ENCODE measurements around the gene PAXIP1.
"Not testable (repeated sequence)": the region's sequence is repeated elsewhere in the genome, so short reads cannot be mapped to it uniquely, and the experiment has no call there.

Gene PAXIP1

GRCh38 chr7:154942691-154943090 is 60.2 kb downstream of the PAXIP1 start:
- H3K18ac ChIP-seq (ENCODE audit: low read depth in 1 of 2, low read length in 2 of 2), result no peak overlapping the region
- H3K4me2 ChIP-seq (ENCODE audit: low read length, poor library complexity, severe bottlenecking), result no peak overlapping the region
- H2BK12ac ChIP-seq (ENCODE audit: low read length in 2 of 2), result no peak overlapping the region
- no peak overlapping the region for H4K8ac ChIP-seq (ENCODE audit: low read length)
- H3K9ac ChIP-seq (ENCODE audit: low read length), result no peak overlapping the region
- H2BK15ac ChIP-seq (ENCODE audit: low read depth, poor library complexity, severe bottlenecking), result no peak overlapping the region
- WGBS, result no CpG with 5 or more reads among the region's 2 CpGs
- no peak overlapping the region for H2BK5ac ChIP-seq (ENCODE audit: low read depth, low read length, poor library complexity, severe bottlenecking)
- no peak overlapping the region for H3K4ac ChIP-seq (ENCODE audit: low read depth in 1 of 2, low read length in 2 of 2)
- no peak overlapping the region for H3K14ac ChIP-seq (ENCODE audit: low read length in 2 of 2)
- no peak for DNase-seq
- no peak overlapping the region for H3K4me3 ChIP-seq (ENCODE audit: insufficient read depth in 1 of 2, low read depth in 1 of 2, low read length in 2 of 2)
- no peak overlapping the region for H2AFZ ChIP-seq (ENCODE audit: low read depth, low read length)
- no peaks in the 10 kb centered on the region for H3K9me3 ChIP-seq (ENCODE audit: control insufficient read depth, low read length)
- no peak overlapping the region for H2BK120ac ChIP-seq (ENCODE audit: low read depth, low read length)
- H3K23ac ChIP-seq (ENCODE audit: low read length in 2 of 2), result no peak overlapping the region
- H3K27ac ChIP-seq (ENCODE audit: low read length, poor library complexity, severe bottlenecking), result no peak overlapping the region
- H3K4me1 ChIP-seq (ENCODE audit: control insufficient read depth, insufficient read depth, low read depth, low read length), result no peaks in the 10 kb centered on the region
- H3K36me3 ChIP-seq (ENCODE audit: control insufficient read depth in 1 of 2, insufficient read depth in 2 of 2, low read depth in 1 of 2, low read length in 2 of 2), result peaks cover 18 to 62% of the 10 kb centered on the region in 2 experiments
- H2AK5ac ChIP-seq (ENCODE audit: low read length, severe bottlenecking), result no peak overlapping the region
- no peaks in the 10 kb centered on the region for H3K79me1 ChIP-seq (replicated peaks; ENCODE audit: low read length, poor library complexity, severe bottlenecking)
- no peaks in the 10 kb centered on the region for H3K27me3 ChIP-seq (ENCODE audit: control insufficient read depth in 1 of 2, insufficient read depth in 1 of 2, low read length in 2 of 2)
- H4K91ac ChIP-seq (ENCODE audit: low read length), result no peak overlapping the region

GRCh38 chr7:154937837-154938236 is 65.1 kb downstream of the PAXIP1 start:
- H3K9ac ChIP-seq (ENCODE audit: low read length), result no peak overlapping the region
- WGBS, result no CpG with 5 or more reads among the region's 1 CpG
- no peak overlapping the region for H3K18ac ChIP-seq (ENCODE audit: low read depth in 1 of 2, low read length in 2 of 2)
- H3K9me3 ChIP-seq (ENCODE audit: control insufficient read depth, low read length), result no peaks in the 10 kb centered on the region
- H3K4ac ChIP-seq (ENCODE audit: low read depth in 1 of 2, low read length in 2 of 2), result no peak overlapping the region
- no peak overlapping the region for H3K14ac ChIP-seq (ENCODE audit: low read length in 2 of 2)
- no peak overlapping the region for H2AFZ ChIP-seq (ENCODE audit: low read depth, low read length)
- H3K4me2 ChIP-seq (ENCODE audit: low read length, poor library complexity, severe bottlenecking), result no peak overlapping the region
- no peak overlapping the region for H2BK5ac ChIP-seq (ENCODE audit: low read depth, low read length, poor library complexity, severe bottlenecking)
- DNase-seq, result no peak
- H3K27ac ChIP-seq (ENCODE audit: low read length, poor library complexity, severe bottlenecking), result no peak overlapping the region
- H2AK5ac ChIP-seq (ENCODE audit: low read length, severe bottlenecking), result no peak overlapping the region
- peaks cover 0 to 13% of the 10 kb centered on the region in 2 experiments for H3K36me3 ChIP-seq (ENCODE audit: control insufficient read depth in 1 of 2, insufficient read depth in 2 of 2, low read depth in 1 of 2, low read length in 2 of 2)
- H3K27me3 ChIP-seq (ENCODE audit: control insufficient read depth in 1 of 2, insufficient read depth in 1 of 2, low read length in 2 of 2), result no peaks in the 10 kb centered on the region
- no peak overlapping the region for H2BK15ac ChIP-seq (ENCODE audit: low read depth, poor library complexity, severe bottlenecking)
- H3K23ac ChIP-seq (ENCODE audit: low read length in 2 of 2), result no peak overlapping the region
- no peak overlapping the region for H3K4me3 ChIP-seq (ENCODE audit: insufficient read depth in 1 of 2, low read depth in 1 of 2, low read length in 2 of 2)
- H2BK12ac ChIP-seq (ENCODE audit: low read length in 2 of 2), result no peak overlapping the region
- no peak overlapping the region for H4K8ac ChIP-seq (ENCODE audit: low read length)
- H3K4me1 ChIP-seq (ENCODE audit: control insufficient read depth, insufficient read depth, low read depth, low read length), result no peaks in the 10 kb centered on the region
- H3K79me1 ChIP-seq (replicated peaks; ENCODE audit: low read length, poor library complexity, severe bottlenecking), result no peaks in the 10 kb centered on the region
- H4K91ac ChIP-seq (ENCODE audit: low read length), result no peak overlapping the region
- H2BK120ac ChIP-seq (ENCODE audit: low read depth, low read length), result no peak overlapping the region

- H3K4me2 ChIP-seq (ENCODE audit: low read length, poor library complexity, severe bottlenecking); H3K9ac ChIP-seq (ENCODE audit: low read length); DNase-seq; H4K91ac ChIP-seq (ENCODE audit: low read length); H2AK5ac ChIP-seq (ENCODE audit: low read length, severe bottlenecking); H2AFZ ChIP-seq (ENCODE audit: low read depth, low read length); H3K4me3 ChIP-seq (ENCODE audit: insufficient read depth in 1 of 2, low read depth in 1 of 2, low read length in 2 of 2); H4K8ac ChIP-seq (ENCODE audit: low read length); H3K79me1 ChIP-seq (replicated peaks; ENCODE audit: low read length, poor library complexity, severe bottlenecking); H3K9me3 ChIP-seq (ENCODE audit: control insufficient read depth, low read length); H3K23ac ChIP-seq (ENCODE audit: low read length in 2 of 2); H3K18ac ChIP-seq (ENCODE audit: low read depth in 1 of 2, low read length in 2 of 2); H3K27me3 ChIP-seq (ENCODE audit: control insufficient read depth in 1 of 2, insufficient read depth in 1 of 2, low read length in 2 of 2); H2BK5ac ChIP-seq (ENCODE audit: low read depth, low read length, poor library complexity, severe bottlenecking); H3K27ac ChIP-seq (ENCODE audit: low read length, poor library complexity, severe bottlenecking); H3K36me3 ChIP-seq (ENCODE audit: control insufficient read depth in 1 of 2, insufficient read depth in 2 of 2, low read depth in 1 of 2, low read length in 2 of 2); H2BK15ac ChIP-seq (ENCODE audit: low read depth, poor library complexity, severe bottlenecking); H2BK12ac ChIP-seq (ENCODE audit: low read length in 2 of 2); H2BK120ac ChIP-seq (ENCODE audit: low read depth, low read length); H3K4me1 ChIP-seq (ENCODE audit: control insufficient read depth, insufficient read depth, low read depth, low read length); H3K4ac ChIP-seq (ENCODE audit: low read depth in 1 of 2, low read length in 2 of 2); H3K14ac ChIP-seq (ENCODE audit: low read length in 2 of 2): not testable (repeated sequence)
- WGBS, result 81% methylated on average over 5 of the region's 5 CpGs
Measured at GRCh38 chr7:154934353-154934952, 68.5 kb downstream of the PAXIP1 start.

DNA sequence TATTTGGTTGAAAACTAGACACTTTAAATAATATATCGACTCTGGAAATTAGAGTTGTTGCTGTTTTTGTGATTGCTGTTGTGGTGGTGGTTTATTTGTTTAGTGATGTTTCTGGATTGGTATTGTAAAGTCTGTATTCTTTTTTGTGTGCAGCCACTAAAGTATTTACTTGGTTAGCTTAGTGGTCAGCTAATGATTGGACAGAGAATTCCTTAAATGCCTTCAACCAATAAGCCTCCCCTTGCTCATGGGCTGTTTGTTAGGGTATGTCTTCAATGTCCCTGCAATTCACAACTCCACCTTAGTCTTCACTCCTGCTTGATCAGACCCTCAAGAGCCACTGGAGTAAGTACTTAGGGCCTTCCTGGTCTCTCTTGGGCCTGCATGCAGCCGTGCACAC is 71.0 kb downstream of the PAXIP1 start:
- WGBS, result 81% methylated on average over 2 of the region's 2 CpGs
- H3K27me3 ChIP-seq (ENCODE audit: control insufficient read depth in 1 of 2, insufficient read depth in 1 of 2, low read length in 2 of 2), result no peaks in the 10 kb centered on the region

More for the DNA sequence above, 71.0 kb downstream of the PAXIP1 start:
- no peak overlapping the region for H3K27ac ChIP-seq (ENCODE audit: low read length, poor library complexity, severe bottlenecking)
- no peak overlapping the region for H2BK15ac ChIP-seq (ENCODE audit: low read depth, poor library complexity, severe bottlenecking)
- H4K8ac ChIP-seq (ENCODE audit: low read length), result no peak overlapping the region
- DNase-seq, result peak; percentile 10
- no peak overlapping the region for H4K91ac ChIP-seq (ENCODE audit: low read length)
- no peak overlapping the region for H2BK120ac ChIP-seq (ENCODE audit: low read depth, low read length)
- H3K36me3 ChIP-seq (ENCODE audit: control insufficient read depth in 1 of 2, insufficient read depth in 2 of 2, low read depth in 1 of 2, low read length in 2 of 2), result no peaks in the 10 kb centered on the region
- no peak overlapping the region for H3K14ac ChIP-seq (ENCODE audit: low read length in 2 of 2)
- no peak overlapping the region for H2AFZ ChIP-seq (ENCODE audit: low read depth, low read length)
- no peaks in the 10 kb centered on the region for H3K79me1 ChIP-seq (replicated peaks; ENCODE audit: low read length, poor library complexity, severe bottlenecking)
- no peak overlapping the region for H3K4me3 ChIP-seq (ENCODE audit: insufficient read depth in 1 of 2, low read depth in 1 of 2, low read length in 2 of 2)
- no peaks in the 10 kb centered on the region for H3K9me3 ChIP-seq (ENCODE audit: control insufficient read depth, low read length)
- H2AK5ac ChIP-seq (ENCODE audit: low read length, severe bottlenecking), result no peak overlapping the region
- no peak overlapping the region for H3K4me2 ChIP-seq (ENCODE audit: low read length, poor library complexity, severe bottlenecking)
- H3K4me1 ChIP-seq (ENCODE audit: control insufficient read depth, insufficient read depth, low read depth, low read length), result peaks cover 2% of the 10 kb centered on the region
- H2BK5ac ChIP-seq (ENCODE audit: low read depth, low read length, poor library complexity, severe bottlenecking), result no peak overlapping the region
- H2BK12ac ChIP-seq (ENCODE audit: low read length in 2 of 2), result no peak overlapping the region
- H3K18ac ChIP-seq (ENCODE audit: low read depth in 1 of 2, low read length in 2 of 2), result no peak overlapping the region
- H3K9ac ChIP-seq (ENCODE audit: low read length), result no peak overlapping the region
- H3K23ac ChIP-seq (ENCODE audit: low read length in 2 of 2), result no peak overlapping the region
- H3K4ac ChIP-seq (ENCODE audit: low read depth in 1 of 2, low read length in 2 of 2), result no peak overlapping the region

Data from mesenchymal stem cell (in vitro differentiated cells and primary cell).